Right atrium auricular region (tissue), 2 donors: Measurements from ENCODE around the gene MAP6D1. TPM values are rescaled to one million over a fixed set of nuclear protein-coding genes. Genes with fewer than 3 reads are reported as not detected.

Experiments used
- DNase-seq: peaks from one replicate; pipeline ENCODE4 v3.0.0-alpha.2; 2019; ENCODE audit warnings: low spot score
- H3K27ac ChIP-seq, 2 donors: fragments of 200-600 bp; sonication (generic); 1 replicate in 1 of 2; 2 replicates in 1 of 2; pipeline ENCODE4 v1.5.1; 2016 to 2019
- H3K27me3 ChIP-seq, 2 donors: fragments of 200-600 bp; sonication (generic); one replicate each; pipeline versions ENCODE4 v1.5.1 to v1.6.0; 2017 to 2019
- H3K36me3 ChIP-seq: fragments of 200-600 bp; sonication (generic); one replicate; pipeline ENCODE4 v1.5.1; 2016
- H3K4me1 ChIP-seq, 2 donors: fragments of 200-600 bp; sonication (generic); one replicate each; pipeline versions ENCODE4 v1.5.1 to v1.6.0; 2017 to 2019
- H3K4me3 ChIP-seq, 2 donors: fragments of 200-600 bp; sonication (generic); 1 replicate in 1 of 2; 2 replicates in 1 of 2; pipeline ENCODE4 v1.5.1; 2017 to 2019; ENCODE audit warnings: mild to moderate bottlenecking in 1 of 2, moderate library complexity in 1 of 2
- H3K9me3 ChIP-seq, 2 donors: fragments of 200-600 bp; sonication (generic); one replicate each; pipeline ENCODE4 v1.5.1; 2019
- CTCF ChIP-seq, 2 donors: fragments of 200-600 bp; sonication (generic); IDR thresholded peaks; one replicate each; pipeline ENCODE4 v1.5.1; 2019; ENCODE audit warnings: antibody characterized with exemption in 2 of 2
- total RNA-seq, 2 donors: library from RNA; depleted of rRNA; stranded (reverse); fragments of >200 nt; gene quantifications; one replicate each; pipeline ENCODE4 v1.1.0, GENCODE V29; 2016

Gene MAP6D1
- total RNA-seq, 2 donors from 2014 or later, result 0.79 to 9.6 TPM

GRCh38 chr3:183807209-183807728, 18.1 kb downstream of the MAP6D1 start:
- TF ChIP-seq CTCF (IDR thresholded peaks at IDR 0.05), result no peak
- H3K4me3 ChIP-seq, result no peak overlapping the region
- H3K27me3 ChIP-seq, result no peaks in the 10 kb centered on the region
- peaks cover 72% of the 10 kb centered on the region for H3K36me3 ChIP-seq
- no peaks in the 10 kb centered on the region for H3K4me1 ChIP-seq
- no peak overlapping the region for H3K27ac ChIP-seq
- no peak for DNase-seq
- no peaks in the 10 kb centered on the region for H3K9me3 ChIP-seq

GRCh38 chr3:183802989-183803388, 22.4 kb downstream of the MAP6D1 start:
- no peak overlapping the region for H3K27ac ChIP-seq
- peaks cover 84% of the 10 kb centered on the region for H3K36me3 ChIP-seq
- TF ChIP-seq CTCF (IDR thresholded peaks at IDR 0.05), result no peak
- H3K4me3 ChIP-seq, result no peak overlapping the region
- H3K27me3 ChIP-seq, result no peaks in the 10 kb centered on the region
- DNase-seq, result no peak
- H3K9me3 ChIP-seq, result no peaks in the 10 kb centered on the region
- peaks cover 0 to 11% of the 10 kb centered on the region in 2 donors for H3K4me1 ChIP-seq

- DNase-seq, result no peak
- peaks cover 0 to 11% of the 10 kb centered on the region in 2 donors for H3K4me1 ChIP-seq
- no peak overlapping the region for H3K27ac ChIP-seq
- no peak overlapping the region for H3K4me3 ChIP-seq
- H3K27me3 ChIP-seq, result no peaks in the 10 kb centered on the region
- no peaks in the 10 kb centered on the region for H3K9me3 ChIP-seq
- peaks cover 74% of the 10 kb centered on the region for H3K36me3 ChIP-seq
- TF ChIP-seq CTCF (IDR thresholded peaks at IDR 0.05), result no peak
Measured at GRCh38 chr3:183801601-183802000, 23.8 kb downstream of the MAP6D1 start.

GRCh38 chr3:183800243-183800863, 25.0 kb downstream of the MAP6D1 start:
- TF ChIP-seq CTCF (IDR thresholded peaks at IDR 0.05), result no peak
- H3K27ac ChIP-seq, result peak overlapping the region in 1 of 2 donors; percentile 64
- no peaks in the 10 kb centered on the region for H3K27me3 ChIP-seq
- H3K36me3 ChIP-seq, result peaks cover 64% of the 10 kb centered on the region
- H3K4me1 ChIP-seq, result peaks cover 0 to 11% of the 10 kb centered on the region in 2 donors
- H3K4me3 ChIP-seq, result no peak overlapping the region
- DNase-seq, result no peak
- H3K9me3 ChIP-seq, result no peaks in the 10 kb centered on the region

- no peak for TF ChIP-seq CTCF (IDR thresholded peaks at IDR 0.05)
- H3K27ac ChIP-seq, result peak overlapping the region; percentile 28 to 29
- no peaks in the 10 kb centered on the region for H3K9me3 ChIP-seq
- H3K4me1 ChIP-seq, result peaks cover 0 to 11% of the 10 kb centered on the region in 2 donors
- H3K4me3 ChIP-seq, result no peak overlapping the region
- no peak for DNase-seq
- H3K27me3 ChIP-seq, result no peaks in the 10 kb centered on the region
- H3K36me3 ChIP-seq, result peaks cover 55% of the 10 kb centered on the region
Measured at GRCh38 chr3:183799461-183799860, 25.9 kb downstream of the MAP6D1 start.

- H3K36me3 ChIP-seq, result peaks cover 49% of the 10 kb centered on the region
- peak overlapping the region; percentile 29 to 32 for H3K27ac ChIP-seq
- DNase-seq, result peak; percentile 50
- H3K27me3 ChIP-seq, result no peaks in the 10 kb centered on the region
- H3K4me3 ChIP-seq, result no peak overlapping the region
- peaks cover 0 to 11% of the 10 kb centered on the region in 2 donors for H3K4me1 ChIP-seq
- no peak for TF ChIP-seq CTCF (IDR thresholded peaks at IDR 0.05)
- H3K9me3 ChIP-seq, result no peaks in the 10 kb centered on the region
Measured at GRCh38 chr3:183797996-183798395, 27.4 kb downstream of the MAP6D1 start.
